ENCODE data around the gene ZNF226. TPM values are rescaled to one million over a fixed set of nuclear protein-coding genes. Genes with fewer than 3 reads are reported as not detected.
"Not testable (repeated sequence)": the region's sequence is repeated elsewhere in the genome, so short reads cannot be mapped to it uniquely, and the experiment has no call there.

ZNF226 gene
- total RNA-seq (55.8 and 58.8 TPM in 2 replicates), polyA plus RNA-seq (14.8 and 17.8 TPM in 2 replicates), polyA minus RNA-seq (7.4 and 9.0 TPM in 2 replicates)
- total RNA-seq (2013), result 40.8 TPM

GRCh38 chr19:44164673-44165512 lies at the start of gene ZNF226:
ZNF226 (plus strand) TSS chr19:44165100; CDS start chr19:44170081, 4,981 bp downstream.
- peak; percentile 95 for ATAC-seq (ENCODE audit: low read depth)

DNA sequence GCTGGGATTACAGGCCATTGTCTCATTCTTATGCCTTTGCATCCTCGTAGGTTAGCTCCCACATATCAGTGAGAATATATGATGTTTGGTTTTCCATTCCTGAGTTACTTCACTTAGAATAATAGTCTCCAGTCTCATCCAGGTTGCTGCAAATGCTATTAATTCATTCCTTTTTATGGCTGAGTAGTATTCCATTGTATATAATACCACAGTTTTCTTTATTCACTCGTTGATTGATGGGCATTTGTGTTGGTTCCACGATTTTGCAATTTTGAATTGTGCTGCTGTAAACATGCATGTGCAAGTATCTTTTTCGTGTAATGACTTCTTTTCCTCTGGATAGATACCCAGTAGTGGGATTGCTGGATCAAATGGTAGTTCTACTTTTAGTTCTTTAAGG lies 43.7 kb upstream of the ZNF226 start:
- H3K27ac ChIP-seq (ENCODE audit: low read length in 2 of 2); H3K27ac Mint-ChIP-seq; H3K4me1 ChIP-seq (ENCODE audit: control insufficient read depth in 2 of 2, insufficient read depth in 2 of 2, low read length in 2 of 2); H3K27me3 Mint-ChIP-seq; ATAC-seq (ENCODE audit: low read depth); H3K4me3 Mint-ChIP-seq; H3K27me3 ChIP-seq (replicated peaks in 1 of 4; ENCODE audit: control extremely low read depth in 1 of 4, control insufficient read depth in 3 of 4, insufficient read depth in 4 of 4, low read length in 3 of 4); intact Hi-C loops (cut with micrococcal nuclease); POLR2A ChIA-PET; H3K9ac ChIP-seq (ENCODE audit: low read length); CTCF ChIA-PET; H3K4me1 Mint-ChIP-seq; DNase-seq; H2AFZ ChIP-seq (ENCODE audit: insufficient read depth, low read depth, low read length, poor library complexity, severe bottlenecking); H3K4me3 ChIP-seq (ENCODE audit: control extremely low read depth in 1 of 5, extremely low read depth in 1 of 5, insufficient read depth in 1 of 5, low read depth in 2 of 5, low read length in 4 of 5); H4K20me1 ChIP-seq (ENCODE audit: control insufficient read depth, insufficient read depth, low read length, poor library complexity, severe bottlenecking); H3K9me3 ChIP-seq (ENCODE audit: control extremely low read depth in 1 of 3, control insufficient read depth in 2 of 3, insufficient read depth in 1 of 3, low read length in 2 of 3); H3K4me2 ChIP-seq (replicated peaks; ENCODE audit: low read depth, low read length, poor library complexity, severe bottlenecking): not testable (repeated sequence)
- Histone ChIP-seq H3K36me3 (replicated peaks in 1 of 2; ENCODE audit: control extremely low read depth in 1 of 2, control insufficient read depth in 1 of 2, extremely low read depth in 1 of 2, insufficient read depth in 2 of 2, low read length in 1 of 2) (peaks cover 19 to 58% of the 10 kb centered on the region in 2 experiments), H3K79me2 (ENCODE audit: control insufficient read depth, insufficient read depth, low read length) (peaks cover 11% of the 10 kb centered on the region)
- WGBS (ENCODE audit: insufficient coverage), result 100% methylated on average over 3 of the region's 4 CpGs
- peaks cover 18% of the 10 kb centered on the region for H3K9me3 Mint-ChIP-seq (ENCODE audit: insufficient read depth)

More at GRCh38 chr19:44164673-44165512, at the start of gene ZNF226:
- ChIA-PET CTCF (interaction anchor here (1.1 to 1.3 kb wide), 2 partner anchors 95 to 420 kb away, joined by 3 to 4 read pairs; partner anchors contain the start of gene ZNF233), POLR2A (interaction anchor here (0.6 to 0.8 kb wide), 3 partner anchors 23 to 336 kb away, joined by 3 to 4 read pairs (median 3); partner anchors contain the start of genes ZNF223 and ZNF234)
- intact Hi-C loops (cut with micrococcal nuclease), result loop anchor here (1.0 to 5.0 kb wide), 12 partner anchors 24 to 338 kb away; partner anchors contain the start of genes ZNF180, ZNF222, ZNF224 and ZNF225
- peak within 1 kb of the TSS; percentile 70 for H3K4me2 ChIP-seq (replicated peaks; ENCODE audit: low read depth, low read length, poor library complexity, severe bottlenecking)
- peak within 1 kb of the TSS; percentile 73 to 83 for H3K27ac ChIP-seq (ENCODE audit: low read length in 2 of 2)
- peak; percentile 89 for DNase-seq
- no peaks in the 10 kb centered on the region for H3K27me3 ChIP-seq (replicated peaks in 1 of 4; ENCODE audit: control extremely low read depth in 1 of 4, control insufficient read depth in 3 of 4, insufficient read depth in 4 of 4, low read length in 3 of 4)
- Mint-ChIP-seq H3K4me3 (peak within 1 kb of the TSS; percentile 98), H3K4me1 (peaks cover 31% of the 10 kb centered on the region), H3K27me3 (no peaks in the 10 kb centered on the region), H3K9me3 (ENCODE audit: insufficient read depth) (peaks cover 8% of the 10 kb centered on the region), H3K27ac (peak within 1 kb of the TSS; percentile 98)
- H2AFZ ChIP-seq (ENCODE audit: insufficient read depth, low read depth, low read length, poor library complexity, severe bottlenecking), result peak within 1 kb of the TSS; percentile 73
- peak within 1 kb of the TSS; percentile 81 for H3K9ac ChIP-seq (ENCODE audit: low read length)
- no peaks in the 10 kb centered on the region for H4K20me1 ChIP-seq (ENCODE audit: control insufficient read depth, insufficient read depth, low read length, poor library complexity, severe bottlenecking)
- peaks cover 6 to 24% (median 15%) of the 10 kb centered on the region in 3 donors for H3K9me3 ChIP-seq (ENCODE audit: control extremely low read depth in 1 of 3, control insufficient read depth in 2 of 3, insufficient read depth in 1 of 3, low read length in 2 of 3)
- peaks cover 33% of the 10 kb centered on the region for H3K79me2 ChIP-seq (ENCODE audit: control insufficient read depth, insufficient read depth, low read length)
- H3K4me3 ChIP-seq (ENCODE audit: control extremely low read depth in 1 of 5, extremely low read depth in 1 of 5, insufficient read depth in 1 of 5, low read depth in 2 of 5, low read length in 4 of 5), result peak within 1 kb of the TSS; percentile 72 to 99 (median 88)
- TF ChIP-seq EZH2 (IDR thresholded peaks at IDR 0.05; ENCODE audit: borderline replicate concordance, insufficient read depth, low read depth, low read length, poor library complexity, severe bottlenecking), result no peak
- TF ChIP-seq, protein P1, sequence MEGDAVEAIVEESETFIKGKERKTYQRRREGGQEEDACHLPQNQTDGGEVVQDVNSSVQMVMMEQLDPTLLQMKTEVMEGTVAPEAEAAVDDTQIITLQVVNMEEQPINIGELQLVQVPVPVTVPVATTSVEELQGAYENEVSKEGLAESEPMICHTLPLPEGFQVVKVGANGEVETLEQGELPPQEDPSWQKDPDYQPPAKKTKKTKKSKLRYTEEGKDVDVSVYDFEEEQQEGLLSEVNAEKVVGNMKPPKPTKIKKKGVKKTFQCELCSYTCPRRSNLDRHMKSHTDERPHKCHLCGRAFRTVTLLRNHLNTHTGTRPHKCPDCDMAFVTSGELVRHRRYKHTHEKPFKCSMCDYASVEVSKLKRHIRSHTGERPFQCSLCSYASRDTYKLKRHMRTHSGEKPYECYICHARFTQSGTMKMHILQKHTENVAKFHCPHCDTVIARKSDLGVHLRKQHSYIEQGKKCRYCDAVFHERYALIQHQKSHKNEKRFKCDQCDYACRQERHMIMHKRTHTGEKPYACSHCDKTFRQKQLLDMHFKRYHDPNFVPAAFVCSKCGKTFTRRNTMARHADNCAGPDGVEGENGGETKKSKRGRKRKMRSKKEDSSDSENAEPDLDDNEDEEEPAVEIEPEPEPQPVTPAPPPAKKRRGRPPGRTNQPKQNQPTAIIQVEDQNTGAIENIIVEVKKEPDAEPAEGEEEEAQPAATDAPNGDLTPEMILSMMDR (IDR thresholded peaks at IDR 0.05), result no peak
- 0% methylated on average over 14 of the region's 32 CpGs for WGBS (ENCODE audit: insufficient coverage)
- peaks cover 11 to 16% of the 10 kb centered on the region in 2 donors for H3K4me1 ChIP-seq (ENCODE audit: control insufficient read depth in 2 of 2, insufficient read depth in 2 of 2, low read length in 2 of 2)
- peaks cover 3 to 27% of the 10 kb centered on the region in 2 experiments for H3K36me3 ChIP-seq (replicated peaks in 1 of 2; ENCODE audit: control extremely low read depth in 1 of 2, control insufficient read depth in 1 of 2, extremely low read depth in 1 of 2, insufficient read depth in 2 of 2, low read length in 1 of 2)
